ENCODE measurements around the gene PROM1. TPM values are rescaled to one million over a fixed set of nuclear protein-coding genes. Genes with fewer than 3 reads are reported as not detected.

PROM1 gene
- total and polyA plus RNA-seq, 2 of the 8 experiments (the other 6 are each of a cell fraction or from before 2014, with no cell fraction given), result 36.0 to 59.7 TPM

DNA sequence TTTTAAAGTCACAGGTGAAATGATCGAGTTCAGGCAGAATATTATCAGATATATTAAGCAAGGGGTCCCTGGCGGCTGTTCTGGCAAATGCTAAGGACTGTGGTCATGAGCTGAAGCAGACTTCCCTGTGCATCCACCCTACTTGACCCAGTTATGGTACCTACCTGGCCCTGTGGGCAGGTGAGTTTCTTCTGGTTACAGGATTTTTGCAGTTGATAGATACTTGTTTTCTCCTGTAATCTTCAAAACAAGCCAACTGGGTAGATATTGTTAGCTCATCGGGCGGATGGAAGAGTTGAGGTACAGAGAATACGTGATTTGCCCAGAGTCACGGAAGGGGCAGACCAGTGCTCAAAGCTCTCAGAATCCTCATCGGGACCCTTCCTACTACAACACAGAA lies 18.5 kb upstream of the PROM1 start:
- no peaks in the 10 kb centered on the region for H3K36me3 ChIP-seq (ENCODE audit: control insufficient read depth in 2 of 4, insufficient read depth in 4 of 4, low read length in 3 of 4)
- no peak overlapping the region for H2BK20ac ChIP-seq (ENCODE audit: low read length)
- no peak for DNase-seq (ENCODE audit: low read depth in 1 of 2, low spot score in 2 of 2)
- no peak overlapping the region for H4K5ac ChIP-seq (ENCODE audit: insufficient read length, low read depth, low read length)
- no peak overlapping the region for H3K27ac ChIP-seq (ENCODE audit: low read depth, low read length)
- no peak overlapping the region for H3K4ac ChIP-seq (replicated peaks; ENCODE audit: insufficient read length, low read depth, low read length)
- ChIA-PET POLR2A (ENCODE audit: partially characterized antibody) (interaction anchor here (1.5 kb wide), 1 partner anchor 20 kb away, joined by 4 read pairs; no protein-coding TSS in a partner anchor), CTCF (ENCODE audit: partially characterized antibody) (interaction anchor here (1.1 to 1.9 kb wide), 3 partner anchors 21 to 146 kb away, joined by 3 to 4 read pairs (median 3); no protein-coding TSS in a partner anchor)
- no peak overlapping the region for H3K9ac ChIP-seq (replicated peaks in 1 of 4; ENCODE audit: extremely low read depth in 1 of 4, low read depth in 3 of 4, low read length in 3 of 4)
- H2BK15ac ChIP-seq (ENCODE audit: low read length), result no peak overlapping the region
- H3K56ac ChIP-seq (replicated peaks; ENCODE audit: insufficient read length, low read depth, low read length), result no peak overlapping the region
- H3K9me3 ChIP-seq (ENCODE audit: insufficient read depth in 2 of 2, low read depth in 1 of 2, low read length in 1 of 2), result no peaks in the 10 kb centered on the region
- H3K14ac ChIP-seq (ENCODE audit: insufficient read length), result no peak overlapping the region
- no peaks in the 10 kb centered on the region for H4K20me1 ChIP-seq (replicated peaks in 1 of 2; ENCODE audit: control insufficient read depth in 1 of 2, insufficient read depth in 2 of 2, low read length in 2 of 2)
- H3K4me1 ChIP-seq (replicated peaks in 1 of 4; ENCODE audit: control insufficient read depth in 3 of 4, insufficient read depth in 4 of 4, low read length in 3 of 4), result no peaks in the 10 kb centered on the region
- no peak overlapping the region for H3K18ac ChIP-seq (ENCODE audit: extremely low read depth, low read length)
- H3K4me3 ChIP-seq (ENCODE audit: extremely low read depth in 1 of 4, insufficient read depth in 2 of 4, low read depth in 3 of 4, low read length in 4 of 4), result no peak overlapping the region
- H2AK5ac ChIP-seq (ENCODE audit: low read depth, low read length), result no peak overlapping the region
- no peak overlapping the region for H3K23ac ChIP-seq (ENCODE audit: insufficient read length)
- no peak for FAIRE-seq
- no peaks in the 10 kb centered on the region for H3K27me3 ChIP-seq (replicated peaks in 1 of 4; ENCODE audit: control insufficient read depth in 3 of 4, extremely low read depth in 1 of 4, insufficient read depth in 3 of 4, low read length in 3 of 4)
- no peak overlapping the region for H2BK120ac ChIP-seq (replicated peaks; ENCODE audit: low read depth, low read length)
- H3K4me2 ChIP-seq (ENCODE audit: insufficient read depth in 1 of 2, low read depth in 2 of 2, low read length in 2 of 2), result no peak overlapping the region
- no peaks in the 10 kb centered on the region for H3K79me1 ChIP-seq (ENCODE audit: low read depth, low read length)
- no peak overlapping the region for H4K8ac ChIP-seq (ENCODE audit: extremely low read depth, insufficient read depth, low read length)
- no peaks in the 10 kb centered on the region for H3K79me2 ChIP-seq (ENCODE audit: control insufficient read depth in 1 of 2, insufficient read depth in 2 of 2, low read length in 2 of 2)
- H3K23me2 ChIP-seq (ENCODE audit: low read depth, low read length), result no peaks in the 10 kb centered on the region
- H2BK12ac ChIP-seq (ENCODE audit: low read depth, low read length), result no peak overlapping the region
- no peak overlapping the region for H4K91ac ChIP-seq (replicated peaks; ENCODE audit: insufficient read length, low read length)
- H2AFZ ChIP-seq (ENCODE audit: low read length), result no peak overlapping the region
- H2BK5ac ChIP-seq (ENCODE audit: low read depth, low read length), result no peak overlapping the region
- 90% methylated on average over 7 of the region's 7 CpGs; no CpG with 5 or more reads in 1 of the 2 experiments for WGBS, 2 experiments (ENCODE audit: extremely low coverage in 1 of 2, insufficient coverage in 1 of 2, insufficient read length in 1 of 2, insufficient replicate concordance in 2 of 2, low coverage in 1 of 2, low lambda C conversion rate in 2 of 2, missing lambda C conversion rate in 1 of 2)
- no peak for TF ChIP-seq MAFK (IDR thresholded peaks at IDR 0.05; ENCODE audit: low read depth, low read length)
- no peak for TF ChIP-seq GABPA (IDR thresholded peaks at IDR 0.05; ENCODE audit: borderline replicate concordance, insufficient read depth, low read length)
- TF ChIP-seq E2F6 (IDR thresholded peaks at IDR 0.05), result no peak
- TF ChIP-seq, protein P1, sequence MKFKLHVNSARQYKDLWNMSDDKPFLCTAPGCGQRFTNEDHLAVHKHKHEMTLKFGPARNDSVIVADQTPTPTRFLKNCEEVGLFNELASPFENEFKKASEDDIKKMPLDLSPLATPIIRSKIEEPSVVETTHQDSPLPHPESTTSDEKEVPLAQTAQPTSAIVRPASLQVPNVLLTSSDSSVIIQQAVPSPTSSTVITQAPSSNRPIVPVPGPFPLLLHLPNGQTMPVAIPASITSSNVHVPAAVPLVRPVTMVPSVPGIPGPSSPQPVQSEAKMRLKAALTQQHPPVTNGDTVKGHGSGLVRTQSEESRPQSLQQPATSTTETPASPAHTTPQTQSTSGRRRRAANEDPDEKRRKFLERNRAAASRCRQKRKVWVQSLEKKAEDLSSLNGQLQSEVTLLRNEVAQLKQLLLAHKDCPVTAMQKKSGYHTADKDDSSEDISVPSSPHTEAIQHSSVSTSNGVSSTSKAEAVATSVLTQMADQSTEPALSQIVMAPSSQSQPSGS (IDR thresholded peaks at IDR 0.05; ENCODE audit: low read length), result no peak
- no peak for TF ChIP-seq SP1 (IDR thresholded peaks at IDR 0.05; ENCODE audit: low read depth, low read length)
- no peak for TF ChIP-seq CBX5 (IDR thresholded peaks at IDR 0.05; ENCODE audit: low read depth, low read length)
- TF ChIP-seq, protein P2, sequence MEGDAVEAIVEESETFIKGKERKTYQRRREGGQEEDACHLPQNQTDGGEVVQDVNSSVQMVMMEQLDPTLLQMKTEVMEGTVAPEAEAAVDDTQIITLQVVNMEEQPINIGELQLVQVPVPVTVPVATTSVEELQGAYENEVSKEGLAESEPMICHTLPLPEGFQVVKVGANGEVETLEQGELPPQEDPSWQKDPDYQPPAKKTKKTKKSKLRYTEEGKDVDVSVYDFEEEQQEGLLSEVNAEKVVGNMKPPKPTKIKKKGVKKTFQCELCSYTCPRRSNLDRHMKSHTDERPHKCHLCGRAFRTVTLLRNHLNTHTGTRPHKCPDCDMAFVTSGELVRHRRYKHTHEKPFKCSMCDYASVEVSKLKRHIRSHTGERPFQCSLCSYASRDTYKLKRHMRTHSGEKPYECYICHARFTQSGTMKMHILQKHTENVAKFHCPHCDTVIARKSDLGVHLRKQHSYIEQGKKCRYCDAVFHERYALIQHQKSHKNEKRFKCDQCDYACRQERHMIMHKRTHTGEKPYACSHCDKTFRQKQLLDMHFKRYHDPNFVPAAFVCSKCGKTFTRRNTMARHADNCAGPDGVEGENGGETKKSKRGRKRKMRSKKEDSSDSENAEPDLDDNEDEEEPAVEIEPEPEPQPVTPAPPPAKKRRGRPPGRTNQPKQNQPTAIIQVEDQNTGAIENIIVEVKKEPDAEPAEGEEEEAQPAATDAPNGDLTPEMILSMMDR (IDR thresholded peaks at IDR 0.05; ENCODE audit: control extremely low read depth in 1 of 3, insufficient read depth in 1 of 3, low read depth in 1 of 3, low read length in 3 of 3), result no peak
- no peak for TF ChIP-seq TEAD4 (IDR thresholded peaks at IDR 0.05; ENCODE audit: low read depth, low read length)
- no peak for TF ChIP-seq RNF2 (IDR thresholded peaks at IDR 0.05; ENCODE audit: borderline replicate concordance, low read depth, low read length, missing control alignments, poor library complexity, severe bottlenecking)

Data from H1 (cell line).